MCF 10A (cell line): ENCODE measurements around the gene NRG3. TPM values are rescaled to one million over a fixed set of nuclear protein-coding genes. Genes with fewer than 3 reads are reported as not detected.

ENCODE experiments used
- BruUV-seq: library from RNA; stranded (reverse); fragments of 400-500 nt; replicated peaks from 2 replicates; lab custom pipeline; 2021; lab: Mats Ljungman, UMichigan
- CTCF ChIA-PET: fragments of 300-600 bp; sonication (Branson Sonifier 250); formaldehyde crosslinking; extraction: SDS; loops from one replicate; lab custom pipeline; 2021; ENCODE audit warnings: antibody characterized with exemption, inconsistent platforms; lab: Yijun Ruan, JAX
- POLR2A ChIA-PET: fragments of 300-600, 350-650 bp; sonication (Branson Sonifier 250); formaldehyde crosslinking; extraction: SDS; loops from one replicate; lab custom pipeline; 2020; ENCODE audit warnings: antibody characterized with exemption, inconsistent platforms; lab: Yijun Ruan, JAX
- DNase-seq: peaks from one replicate; pipeline ENCODE4 v3.0.0-alpha.2; 2018; ENCODE audit not compliant: unreplicated experiment
- H3K27ac Mint-ChIP-seq: one replicate; pipeline ENCODE4 v1.8.0; 2022; ENCODE audit warnings: mild to moderate bottlenecking, low read depth, mixed read lengths; ENCODE audit not compliant: unreplicated experiment
- H3K27me3 Mint-ChIP-seq: one replicate; pipeline ENCODE4 v1.8.0; 2022; ENCODE audit warnings: mixed read lengths; ENCODE audit not compliant: insufficient read depth, unreplicated experiment
- H3K36me3 Mint-ChIP-seq: one replicate; pipeline ENCODE4 v1.8.0; 2022; ENCODE audit warnings: mild to moderate bottlenecking, moderate library complexity, mixed read lengths; ENCODE audit not compliant: insufficient read depth, unreplicated experiment
- H3K4me1 Mint-ChIP-seq: one replicate; pipeline ENCODE4 v1.8.0; 2022; ENCODE audit warnings: mixed read lengths; ENCODE audit not compliant: insufficient read depth, unreplicated experiment
- H3K4me3 Mint-ChIP-seq: one replicate; pipeline ENCODE4 v1.8.0; 2022; ENCODE audit warnings: mild to moderate bottlenecking, moderate library complexity, mixed read lengths; ENCODE audit not compliant: unreplicated experiment
- H3K9me3 Mint-ChIP-seq: one replicate; pipeline ENCODE4 v1.8.0; 2022; ENCODE audit warnings: mixed read lengths; ENCODE audit not compliant: unreplicated experiment
- CTCF ChIP-seq: fragments of 200-600 bp; IDR thresholded peaks from one replicate; pipeline ENCODE4 v1.8.0; 2022; ENCODE audit warnings: antibody characterized with exemption, mild to moderate bottlenecking; ENCODE audit not compliant: unreplicated experiment
- intact Hi-C: fragments of 100-400 bp; cut with micrococcal nuclease; formaldehyde crosslinking; loops from 2 replicates; pipeline ENCODE4 v1.14.1; 2022
- total RNA-seq: library from RNA; stranded (reverse); gene quantifications from 2 replicates; pipeline ENCODE4 v1.2.3, GENCODE V29; 2022

The NRG3 gene
- total RNA-seq, 1 experiment from 2014 or later, result not detected

GRCh38 chr10:82750538-82750937 lies 875.5 kb downstream of the NRG3 start:
- CTCF ChIA-PET, result no interaction called here
- H3K9me3 Mint-ChIP-seq, result no peaks in the 10 kb centered on the region
- intact Hi-C loops, result no loop called here
- no peaks in the 10 kb centered on the region for H3K4me1 Mint-ChIP-seq
- DNase-seq, result no peak
- POLR2A ChIA-PET, result interaction anchor here (1.3 kb wide), 1 partner anchor 11 kb away, joined by 3 read pairs; no protein-coding TSS in a partner anchor
- TF ChIP-seq CTCF, result no peak
- H3K36me3 Mint-ChIP-seq, result no peaks in the 10 kb centered on the region
- no peak overlapping the region for H3K4me3 Mint-ChIP-seq
- H3K27ac Mint-ChIP-seq, result no peak overlapping the region
- H3K27me3 Mint-ChIP-seq, result no peaks in the 10 kb centered on the region
- BruUV-seq, result no TSS peak

GRCh38 chr10:82757397-82757796 lies 882.4 kb downstream of the NRG3 start:
- POLR2A ChIA-PET, result no interaction called here
- no peaks in the 10 kb centered on the region for H3K36me3 Mint-ChIP-seq
- BruUV-seq, result no TSS peak
- DNase-seq, result no peak
- intact Hi-C loops, result no loop called here
- H3K4me1 Mint-ChIP-seq, result no peaks in the 10 kb centered on the region
- H3K4me3 Mint-ChIP-seq, result no peak overlapping the region
- H3K27ac Mint-ChIP-seq, result no peak overlapping the region
- CTCF ChIA-PET, result no interaction called here
- H3K27me3 Mint-ChIP-seq, result no peaks in the 10 kb centered on the region
- H3K9me3 Mint-ChIP-seq, result no peaks in the 10 kb centered on the region
- TF ChIP-seq CTCF, result no peak

GRCh38 chr10:82757901-82758300 lies 882.9 kb downstream of the NRG3 start:
- H3K4me3 Mint-ChIP-seq, result no peak overlapping the region
- no peaks in the 10 kb centered on the region for H3K9me3 Mint-ChIP-seq
- ChIA-PET POLR2A (no interaction called here), CTCF (no interaction called here)
- H3K27ac Mint-ChIP-seq, result no peak overlapping the region
- no peaks in the 10 kb centered on the region for H3K4me1 Mint-ChIP-seq
- H3K36me3 Mint-ChIP-seq, result no peaks in the 10 kb centered on the region
- no peaks in the 10 kb centered on the region for H3K27me3 Mint-ChIP-seq
- no peak for TF ChIP-seq CTCF
- DNase-seq, result no peak
- BruUV-seq, result no TSS peak
- intact Hi-C loops, result no loop called here

GRCh38 chr10:82759050-82759449 lies 884.1 kb downstream of the NRG3 start:
- POLR2A ChIA-PET, result interaction anchor here (0.7 kb wide), 1 partner anchor 19 kb away, joined by 3 read pairs; no protein-coding TSS in a partner anchor
- CTCF ChIA-PET, result interaction anchor here (0.8 kb wide), 1 partner anchor 37 kb away, joined by 3 read pairs; no protein-coding TSS in a partner anchor
- intact Hi-C loops, result no loop called here
- BruUV-seq, result no TSS peak
- Mint-ChIP-seq H3K4me3 (no peak overlapping the region), H3K36me3 (no peaks in the 10 kb centered on the region), H3K4me1 (no peaks in the 10 kb centered on the region), H3K27me3 (no peaks in the 10 kb centered on the region), H3K27ac (no peak overlapping the region), H3K9me3 (no peaks in the 10 kb centered on the region)
- TF ChIP-seq CTCF, result no peak
- DNase-seq, result no peak
